ENCODE measurements around the gene LMTK3. TPM values are rescaled to one million over a fixed set of nuclear protein-coding genes. Genes with fewer than 3 reads are reported as not detected.

Gene LMTK3
- total and polyA plus RNA-seq, 2 of the 13 experiments (the other 11 are each of a cell fraction or from before 2014, with no cell fraction given): 0.18 to 0.29 TPM

GRCh38 chr19:48496959-48497727 lies 14.5 kb downstream of the LMTK3 start (continued):
- TF ChIP-seq RAD51 (IDR thresholded peaks at IDR 0.05; ENCODE audit: borderline replicate concordance) (no peak), ZNF33B (CRISPR knock-in tag; IDR thresholded peaks at IDR 0.05) (no peak), ZBTB39 (CRISPR knock-in tag; IDR thresholded peaks at IDR 0.05) (no peak), ZNF331 (CRISPR knock-in tag; IDR thresholded peaks at IDR 0.05) (0 out of 2 replicates have a peak, but pooled peaks have one; percentile 20), RBFOX2 (IDR thresholded peaks at IDR 0.05; ENCODE audit: low read depth, low read length) (0 out of 2 replicates have a peak, but pooled peaks have one; percentile 47), NFE2L1 (CRISPR knock-in tag; IDR thresholded peaks at IDR 0.05; ENCODE audit: borderline replicate concordance) (no peak), ZNF891 (CRISPR knock-in tag; IDR thresholded peaks at IDR 0.05) (no peak), WIZ (CRISPR knock-in tag; IDR thresholded peaks at IDR 0.05) (no peak), ZNF772 (CRISPR knock-in tag; IDR thresholded peaks at IDR 0.05) (peak; percentile 55; the same call in 1 of the 2 replicates), ZNF614 (CRISPR knock-in tag; IDR thresholded peaks at IDR 0.05; ENCODE audit: borderline replicate concordance) (no peak), ZNF253 (CRISPR knock-in tag; IDR thresholded peaks at IDR 0.05; ENCODE audit: borderline replicate concordance) (no peak), ZNF780A (CRISPR knock-in tag; IDR thresholded peaks at IDR 0.05) (no peak), ZNF576 (CRISPR knock-in tag; IDR thresholded peaks at IDR 0.05) (no peak), ZNF207 (IDR thresholded peaks at IDR 0.05; ENCODE audit: borderline replicate concordance) (no peak), ZNF792 (CRISPR knock-in tag; IDR thresholded peaks at IDR 0.05) (peak; percentile 28; the same call in 1 of the 2 replicates), ZNF841 (CRISPR knock-in tag; IDR thresholded peaks at IDR 0.05; ENCODE audit: borderline replicate concordance) (no peak), ZFAT (CRISPR knock-in tag; conservative IDR thresholded peaks at IDR 0.05) (no peak), ZFX (CRISPR knock-in tag; IDR thresholded peaks at IDR 0.05; ENCODE audit: low read depth) (peak; percentile 57; the same call in 1 of the 2 replicates), FOXO1 (CRISPR knock-in tag; IDR thresholded peaks at IDR 0.05) (peak; percentile 63; the same call in 1 of the 2 replicates), ZNF136 (CRISPR knock-in tag; IDR thresholded peaks at IDR 0.05; ENCODE audit: low read depth) (no peak), ZNF850 (CRISPR knock-in tag; conservative IDR thresholded peaks at IDR 0.05) (no peak), HDAC2 (CRISPR knock-in tag; IDR thresholded peaks at IDR 0.05) (peak; percentile 36; the same call in 1 of the 2 replicates), TCF7 (IDR thresholded peaks at IDR 0.05; ENCODE audit: low read depth) (peak; percentile 60; the same call in 1 of the 2 replicates), ZNF770 (CRISPR knock-in tag; IDR thresholded peaks at IDR 0.05) (peak; percentile 92), ZNF737 (CRISPR knock-in tag; IDR thresholded peaks at IDR 0.05; ENCODE audit: borderline replicate concordance) (no peak), ARNT2 (CRISPR knock-in tag; IDR thresholded peaks at IDR 0.05; ENCODE audit: low read depth) (no peak), ATF7-NPFF (CRISPR knock-in tag; IDR thresholded peaks at IDR 0.05; ENCODE audit: low read depth) (no peak), ZNF225 (CRISPR knock-in tag; IDR thresholded peaks at IDR 0.05) (no peak)

All from HepG2 (cell line).